ENCODE data around the gene ADCY2.

ADCY2 gene

GRCh38 chr5:7638456-7638855 lies 242.5 kb downstream of the ADCY2 start:
- Histone ChIP-seq H3K27ac (ENCODE audit: extremely low read depth, low read depth, low read length) (no peak overlapping the region), H3K4me3 (ENCODE audit: low read depth, low read length) (no peak overlapping the region), H3K36me3 (ENCODE audit: control insufficient read depth in 2 of 2, insufficient read depth in 1 of 2, low read length in 2 of 2) (no peaks in the 10 kb centered on the region), H3K4me1 (ENCODE audit: control insufficient read depth, insufficient read depth, low read length) (no peaks in the 10 kb centered on the region), H3K9me3 (ENCODE audit: control insufficient read depth, insufficient read depth, low read depth, low read length) (no peaks in the 10 kb centered on the region)
- CTCF ChIA-PET: no interaction called here
- TF ChIP-seq, protein P1, sequence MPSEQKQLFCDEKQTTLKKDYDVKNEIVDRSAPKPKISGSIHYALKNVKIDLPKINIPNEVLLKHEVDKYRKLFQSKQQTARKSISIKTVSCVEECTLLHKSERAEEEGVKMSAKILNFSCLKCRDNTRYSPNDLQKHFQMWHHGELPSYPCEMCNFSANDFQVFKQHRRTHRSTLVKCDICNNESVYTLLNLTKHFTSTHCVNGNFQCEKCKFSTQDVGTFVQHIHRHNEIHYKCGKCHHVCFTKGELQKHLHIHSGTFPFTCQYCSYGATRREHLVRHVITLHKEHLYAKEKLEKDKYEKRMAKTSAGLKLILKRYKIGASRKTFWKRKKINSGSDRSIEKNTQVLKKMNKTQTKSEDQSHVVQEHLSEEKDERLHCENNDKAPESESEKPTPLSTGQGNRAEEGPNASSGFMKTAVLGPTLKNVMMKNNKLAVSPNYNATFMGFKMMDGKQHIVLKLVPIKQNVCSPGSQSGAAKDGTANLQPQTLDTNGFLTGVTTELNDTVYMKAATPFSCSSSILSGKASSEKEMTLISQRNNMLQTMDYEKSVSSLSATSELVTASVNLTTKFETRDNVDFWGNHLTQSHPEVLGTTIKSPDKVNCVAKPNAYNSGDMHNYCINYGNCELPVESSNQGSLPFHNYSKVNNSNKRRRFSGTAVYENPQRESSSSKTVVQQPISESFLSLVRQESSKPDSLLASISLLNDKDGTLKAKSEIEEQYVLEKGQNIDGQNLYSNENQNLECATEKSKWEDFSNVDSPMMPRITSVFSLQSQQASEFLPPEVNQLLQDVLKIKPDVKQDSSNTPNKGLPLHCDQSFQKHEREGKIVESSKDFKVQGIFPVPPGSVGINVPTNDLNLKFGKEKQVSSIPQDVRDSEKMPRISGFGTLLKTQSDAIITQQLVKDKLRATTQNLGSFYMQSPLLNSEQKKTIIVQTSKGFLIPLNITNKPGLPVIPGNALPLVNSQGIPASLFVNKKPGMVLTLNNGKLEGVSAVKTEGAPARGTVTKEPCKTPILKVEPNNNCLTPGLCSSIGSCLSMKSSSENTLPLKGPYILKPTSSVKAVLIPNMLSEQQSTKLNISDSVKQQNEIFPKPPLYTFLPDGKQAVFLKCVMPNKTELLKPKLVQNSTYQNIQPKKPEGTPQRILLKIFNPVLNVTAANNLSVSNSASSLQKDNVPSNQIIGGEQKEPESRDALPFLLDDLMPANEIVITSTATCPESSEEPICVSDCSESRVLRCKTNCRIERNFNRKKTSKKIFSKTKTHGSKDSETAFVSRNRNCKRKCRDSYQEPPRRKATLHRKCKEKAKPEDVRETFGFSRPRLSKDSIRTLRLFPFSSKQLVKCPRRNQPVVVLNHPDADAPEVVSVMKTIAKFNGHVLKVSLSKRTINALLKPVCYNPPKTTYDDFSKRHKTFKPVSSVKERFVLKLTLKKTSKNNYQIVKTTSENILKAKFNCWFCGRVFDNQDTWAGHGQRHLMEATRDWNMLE (tag by site-specific recombination; conservative IDR thresholded peaks at IDR 0.05; ENCODE audit: low read depth): no peak
- TF ChIP-seq ZNF112 (tag by site-specific recombination; IDR thresholded peaks at IDR 0.05) (no peak), ZNF48 (tag by site-specific recombination; IDR thresholded peaks at IDR 0.05) (no peak), ZNF169 (tag by site-specific recombination; IDR thresholded peaks at IDR 0.05) (no peak), ZSCAN16 (tag by site-specific recombination; IDR thresholded peaks at IDR 0.05) (no peak), REPIN1 (tag by site-specific recombination; IDR thresholded peaks at IDR 0.05; ENCODE audit: low read depth) (no peak), EGR2 (tag by site-specific recombination; IDR thresholded peaks at IDR 0.05; ENCODE audit: low read depth) (no peak), ZNF155 (tag by site-specific recombination; IDR thresholded peaks at IDR 0.05) (no peak), YY1 (tag by site-specific recombination; IDR thresholded peaks at IDR 0.05) (no peak), ZNF248 (tag by site-specific recombination; IDR thresholded peaks at IDR 0.05) (no peak)
- POLR2A ChIA-PET: no interaction called here

- POLR2A ChIA-PET: no interaction called here
Observed at GRCh38 chr5:7642029-7642428, 246.1 kb downstream of the ADCY2 start.

More at GRCh38 chr5:7642029-7642428, 246.1 kb downstream of the ADCY2 start:
- TF ChIP-seq ZNF433 (tag by site-specific recombination; IDR thresholded peaks at IDR 0.05; ENCODE audit: low read depth): no peak
- TF ChIP-seq ZBTB7A (tag by site-specific recombination; IDR thresholded peaks at IDR 0.05; ENCODE audit: low read depth): no peak
- no peak for TF ChIP-seq ZNF133 (tag by site-specific recombination; IDR thresholded peaks at IDR 0.05)
- TF ChIP-seq, protein P2, sequence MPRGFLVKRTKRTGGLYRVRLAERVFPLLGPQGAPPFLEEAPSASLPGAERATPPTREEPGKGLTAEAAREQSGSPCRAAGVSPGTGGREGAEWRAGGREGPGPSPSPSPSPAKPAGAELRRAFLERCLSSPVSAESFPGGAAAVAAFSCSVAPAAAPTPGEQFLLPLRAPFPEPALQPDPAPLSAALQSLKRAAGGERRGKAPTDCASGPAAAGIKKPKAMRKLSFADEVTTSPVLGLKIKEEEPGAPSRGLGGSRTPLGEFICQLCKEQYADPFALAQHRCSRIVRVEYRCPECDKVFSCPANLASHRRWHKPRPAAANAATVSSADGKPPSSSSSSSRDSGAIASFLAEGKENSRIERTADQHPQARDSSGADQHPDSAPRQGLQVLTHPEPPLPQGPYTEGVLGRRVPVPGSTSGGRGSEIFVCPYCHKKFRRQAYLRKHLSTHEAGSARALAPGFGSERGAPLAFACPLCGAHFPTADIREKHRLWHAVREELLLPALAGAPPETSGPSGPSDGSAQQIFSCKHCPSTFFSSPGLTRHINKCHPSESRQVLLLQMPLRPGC (tag by site-specific recombination; IDR thresholded peaks at IDR 0.05): no peak
- no peak for TF ChIP-seq ZNF423 (tag by site-specific recombination; IDR thresholded peaks at IDR 0.05)
- TF ChIP-seq ZNF2 (tag by site-specific recombination; IDR thresholded peaks at IDR 0.05): no peak
- no peak for TF ChIP-seq ZNF791 (tag by site-specific recombination; IDR thresholded peaks at IDR 0.05)
- no peak for TF ChIP-seq ZNF560 (tag by site-specific recombination; IDR thresholded peaks at IDR 0.05; ENCODE audit: borderline replicate concordance)
- no peak for TF ChIP-seq ZBTB6 (tag by site-specific recombination; IDR thresholded peaks at IDR 0.05)
- no peak for TF ChIP-seq HOXD13 (CRISPR knock-in tag; IDR thresholded peaks at IDR 0.05; ENCODE audit: borderline replicate concordance)
- no peak for TF ChIP-seq ZNF169 (tag by site-specific recombination; IDR thresholded peaks at IDR 0.05)
- TF ChIP-seq, protein P3, sequence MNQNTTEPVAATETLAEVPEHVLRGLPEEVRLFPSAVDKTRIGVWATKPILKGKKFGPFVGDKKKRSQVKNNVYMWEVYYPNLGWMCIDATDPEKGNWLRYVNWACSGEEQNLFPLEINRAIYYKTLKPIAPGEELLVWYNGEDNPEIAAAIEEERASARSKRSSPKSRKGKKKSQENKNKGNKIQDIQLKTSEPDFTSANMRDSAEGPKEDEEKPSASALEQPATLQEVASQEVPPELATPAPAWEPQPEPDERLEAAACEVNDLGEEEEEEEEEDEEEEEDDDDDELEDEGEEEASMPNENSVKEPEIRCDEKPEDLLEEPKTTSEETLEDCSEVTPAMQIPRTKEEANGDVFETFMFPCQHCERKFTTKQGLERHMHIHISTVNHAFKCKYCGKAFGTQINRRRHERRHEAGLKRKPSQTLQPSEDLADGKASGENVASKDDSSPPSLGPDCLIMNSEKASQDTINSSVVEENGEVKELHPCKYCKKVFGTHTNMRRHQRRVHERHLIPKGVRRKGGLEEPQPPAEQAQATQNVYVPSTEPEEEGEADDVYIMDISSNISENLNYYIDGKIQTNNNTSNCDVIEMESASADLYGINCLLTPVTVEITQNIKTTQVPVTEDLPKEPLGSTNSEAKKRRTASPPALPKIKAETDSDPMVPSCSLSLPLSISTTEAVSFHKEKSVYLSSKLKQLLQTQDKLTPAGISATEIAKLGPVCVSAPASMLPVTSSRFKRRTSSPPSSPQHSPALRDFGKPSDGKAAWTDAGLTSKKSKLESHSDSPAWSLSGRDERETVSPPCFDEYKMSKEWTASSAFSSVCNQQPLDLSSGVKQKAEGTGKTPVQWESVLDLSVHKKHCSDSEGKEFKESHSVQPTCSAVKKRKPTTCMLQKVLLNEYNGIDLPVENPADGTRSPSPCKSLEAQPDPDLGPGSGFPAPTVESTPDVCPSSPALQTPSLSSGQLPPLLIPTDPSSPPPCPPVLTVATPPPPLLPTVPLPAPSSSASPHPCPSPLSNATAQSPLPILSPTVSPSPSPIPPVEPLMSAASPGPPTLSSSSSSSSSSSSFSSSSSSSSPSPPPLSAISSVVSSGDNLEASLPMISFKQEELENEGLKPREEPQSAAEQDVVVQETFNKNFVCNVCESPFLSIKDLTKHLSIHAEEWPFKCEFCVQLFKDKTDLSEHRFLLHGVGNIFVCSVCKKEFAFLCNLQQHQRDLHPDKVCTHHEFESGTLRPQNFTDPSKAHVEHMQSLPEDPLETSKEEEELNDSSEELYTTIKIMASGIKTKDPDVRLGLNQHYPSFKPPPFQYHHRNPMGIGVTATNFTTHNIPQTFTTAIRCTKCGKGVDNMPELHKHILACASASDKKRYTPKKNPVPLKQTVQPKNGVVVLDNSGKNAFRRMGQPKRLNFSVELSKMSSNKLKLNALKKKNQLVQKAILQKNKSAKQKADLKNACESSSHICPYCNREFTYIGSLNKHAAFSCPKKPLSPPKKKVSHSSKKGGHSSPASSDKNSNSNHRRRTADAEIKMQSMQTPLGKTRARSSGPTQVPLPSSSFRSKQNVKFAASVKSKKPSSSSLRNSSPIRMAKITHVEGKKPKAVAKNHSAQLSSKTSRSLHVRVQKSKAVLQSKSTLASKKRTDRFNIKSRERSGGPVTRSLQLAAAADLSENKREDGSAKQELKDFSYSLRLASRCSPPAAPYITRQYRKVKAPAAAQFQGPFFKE (tag by site-specific recombination; IDR thresholded peaks at IDR 0.05; ENCODE audit: borderline replicate concordance): no peak
- CTCF ChIA-PET: interaction anchor here (0.7 kb wide), 1 partner anchor 49 kb away, joined by 3 read pairs; no protein-coding TSS in a partner anchor
- H3K4me3 ChIP-seq (ENCODE audit: low read depth, low read length): no peak overlapping the region
- no peak overlapping the region for H3K27ac ChIP-seq (ENCODE audit: extremely low read depth, low read depth, low read length)
- H3K4me1 ChIP-seq (ENCODE audit: control insufficient read depth, insufficient read depth, low read length): no peaks in the 10 kb centered on the region
- no peaks in the 10 kb centered on the region for H3K36me3 ChIP-seq (ENCODE audit: control insufficient read depth in 2 of 2, insufficient read depth in 1 of 2, low read length in 2 of 2)
- H3K9me3 ChIP-seq (ENCODE audit: control insufficient read depth, insufficient read depth, low read depth, low read length): no peaks in the 10 kb centered on the region

Measured in HEK293 (cell line).